Hematopoietic multipotent progenitor cell treated with erythropoietin and hydrocortisone succinate and interleukin-3 and kit ligand, for 8 days (in vitro differentiated cells): ENCODE measurements around the gene HIBCH.

Experiments used
- DNase-seq: peaks from one replicate; pipeline ENCODE4 v3.0.0-alpha.2; 2015

The HIBCH gene

DNA sequence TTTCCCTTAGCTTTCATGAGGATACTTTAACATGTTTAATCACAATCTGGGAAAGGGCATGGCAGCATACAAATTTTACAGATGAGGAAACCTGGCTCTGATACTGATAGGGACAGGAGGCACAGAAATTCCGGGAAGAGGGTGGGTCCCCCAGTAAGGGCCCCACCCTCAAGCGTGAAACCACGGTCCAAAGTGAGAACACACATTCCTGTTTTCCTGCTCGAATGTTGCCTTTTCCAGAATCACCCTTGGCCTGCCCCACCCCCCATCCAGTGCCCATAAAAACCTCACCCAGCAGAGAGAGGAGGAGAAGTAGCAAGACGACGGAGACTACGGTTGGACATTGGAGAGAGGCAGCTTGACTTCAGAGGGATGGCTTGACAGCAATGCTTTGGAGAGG is 98.2 kb downstream of the HIBCH start:
- DNase-seq: no peak

GRCh38 chr2:190219186-190219585 is 100.4 kb downstream of the HIBCH start:
- DNase-seq: no peak

DNA sequence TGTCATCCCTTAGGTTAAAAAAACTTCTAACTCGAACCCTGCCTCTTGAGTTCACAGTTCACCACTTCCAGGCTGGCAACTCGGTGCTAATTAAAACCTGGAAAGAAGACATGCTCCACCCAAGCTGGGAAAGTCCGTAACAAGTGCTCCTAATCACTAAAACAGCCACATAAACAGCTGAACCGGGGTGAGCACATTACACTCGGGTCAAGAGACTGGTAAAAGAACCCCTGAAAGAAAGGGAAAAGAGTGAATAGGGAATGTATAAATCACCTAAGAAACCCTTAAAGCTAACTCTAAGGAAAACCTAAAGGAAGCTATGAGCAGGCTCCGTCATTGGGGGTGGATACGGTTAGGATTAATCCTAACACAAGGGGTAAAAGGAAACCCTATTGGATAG is 102.0 kb downstream of the HIBCH start:
- no peak for DNase-seq

- DNase-seq: peak; percentile 61
These were observed 102.8 kb downstream of the HIBCH start for GRCh38 chr2:190216829-190217228.

DNA sequence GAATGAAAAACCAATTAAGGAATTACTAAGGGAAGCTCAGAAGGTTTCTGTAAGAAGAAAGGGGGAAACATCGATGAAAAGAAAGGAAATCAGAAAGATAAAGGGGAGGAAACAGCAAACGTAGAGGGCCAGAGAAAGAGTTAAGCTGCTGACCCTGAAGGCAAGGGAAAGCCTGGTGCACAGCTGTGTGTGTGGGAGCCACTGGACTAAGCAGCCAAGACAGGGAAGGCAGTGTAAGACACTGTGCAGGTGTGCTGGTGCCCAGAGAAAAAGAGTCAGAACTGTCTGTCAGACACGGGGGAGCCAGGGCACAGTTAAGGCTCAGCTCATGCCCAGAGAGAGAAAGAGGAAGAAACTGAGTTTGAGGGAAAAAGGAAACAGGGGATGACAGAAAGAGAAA is 104.0 kb downstream of the HIBCH start:
- no peak for DNase-seq

DNA sequence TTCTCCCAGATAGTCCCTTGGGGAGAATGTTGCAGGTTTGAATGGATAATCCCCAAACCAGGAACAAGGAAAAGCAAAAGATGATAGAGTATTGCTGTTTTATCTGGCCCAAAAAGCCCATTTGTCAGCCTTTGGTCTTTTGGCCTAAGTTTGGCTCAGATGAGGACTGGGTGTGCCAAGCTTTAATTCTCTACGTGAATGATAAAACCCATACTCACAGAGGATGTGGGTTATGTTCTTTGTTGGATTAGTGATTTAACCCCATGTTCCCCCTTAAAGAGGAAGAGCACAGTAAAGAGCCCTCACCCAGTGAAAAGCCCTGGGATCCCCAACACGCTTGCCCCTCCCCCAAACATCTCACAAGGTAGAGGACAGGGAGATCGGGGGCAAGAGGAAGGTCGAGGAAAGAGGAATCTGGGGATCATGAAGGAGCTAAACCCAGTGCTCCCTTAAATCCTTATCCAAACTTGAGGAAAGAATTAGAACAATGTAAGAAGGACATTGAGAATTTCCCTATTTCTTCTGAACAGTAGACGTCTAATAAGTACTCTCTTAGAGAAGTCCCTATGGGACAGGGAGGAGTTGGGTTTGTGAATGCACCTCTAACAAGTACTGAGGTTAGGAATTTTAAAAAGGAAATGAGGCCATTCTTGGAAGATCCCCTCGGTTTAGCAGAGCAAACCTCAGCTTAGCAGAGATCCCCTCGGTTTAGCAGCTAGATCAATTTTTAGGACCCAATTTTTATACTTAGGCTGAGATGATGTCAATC is 105.0 kb downstream of the HIBCH start:
- peak; percentile 43 for DNase-seq

DNA sequence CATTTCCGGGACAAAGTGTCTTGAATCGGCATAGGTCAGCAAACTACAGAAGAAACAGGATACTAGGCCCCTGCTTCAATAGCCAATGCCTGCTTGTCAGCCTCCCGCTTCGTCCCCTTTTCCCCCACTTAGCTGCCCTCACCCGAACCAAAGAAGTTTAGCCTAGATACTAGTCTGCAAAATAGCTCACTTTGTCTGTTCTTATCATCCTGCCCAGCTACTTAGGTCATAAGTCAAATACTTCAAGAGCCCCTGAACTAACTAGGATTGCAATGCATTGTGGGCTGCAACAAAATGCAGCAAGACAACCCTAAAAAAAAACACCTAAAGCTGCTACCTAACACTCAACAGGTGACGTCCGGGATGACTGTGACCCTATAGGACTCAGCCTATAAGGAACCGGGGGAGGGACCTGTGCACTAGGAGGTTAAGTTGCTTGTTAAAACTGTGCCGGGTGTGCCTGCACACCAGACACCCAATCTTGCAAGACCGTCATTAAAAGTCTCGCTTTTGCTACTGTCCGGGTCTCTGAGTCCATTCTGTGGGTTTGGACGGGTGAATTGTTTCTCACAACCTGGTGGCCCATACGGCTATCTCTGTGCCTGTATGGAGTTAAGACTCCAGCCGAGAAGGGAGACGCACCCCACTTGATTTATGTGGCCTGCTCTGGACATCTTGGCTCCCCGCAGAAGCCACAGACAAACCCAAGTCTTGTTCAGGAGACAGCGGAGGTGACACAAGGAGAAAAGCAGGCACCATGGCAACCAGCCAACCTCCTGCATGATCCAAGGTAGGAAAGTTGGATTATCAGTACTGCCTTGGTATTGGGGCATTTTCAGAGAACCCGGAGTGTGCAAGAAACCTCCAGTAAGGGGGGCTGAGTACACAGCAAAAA is 105.9 kb downstream of the HIBCH start:
- no peak for DNase-seq

DNA sequence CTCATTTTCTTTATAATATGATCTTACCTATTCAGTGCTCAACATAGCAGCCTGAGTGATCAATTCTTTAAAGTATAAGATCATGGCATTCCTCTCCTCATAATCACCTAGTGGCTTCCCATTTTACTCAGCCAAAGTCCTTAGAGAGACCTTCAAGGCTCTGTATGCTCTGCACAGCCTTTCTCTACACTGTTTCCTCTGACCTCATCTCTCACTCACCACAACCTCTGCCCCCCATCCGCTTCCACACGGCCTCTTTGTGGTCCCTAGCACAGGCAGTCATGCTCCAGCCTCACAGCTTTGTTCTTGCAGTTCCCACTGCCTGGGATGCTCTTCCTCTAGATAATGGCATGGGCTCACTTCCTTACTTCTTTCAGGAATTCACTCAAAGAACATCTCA is 109.2 kb downstream of the HIBCH start:
- DNase-seq: no peak

DNA sequence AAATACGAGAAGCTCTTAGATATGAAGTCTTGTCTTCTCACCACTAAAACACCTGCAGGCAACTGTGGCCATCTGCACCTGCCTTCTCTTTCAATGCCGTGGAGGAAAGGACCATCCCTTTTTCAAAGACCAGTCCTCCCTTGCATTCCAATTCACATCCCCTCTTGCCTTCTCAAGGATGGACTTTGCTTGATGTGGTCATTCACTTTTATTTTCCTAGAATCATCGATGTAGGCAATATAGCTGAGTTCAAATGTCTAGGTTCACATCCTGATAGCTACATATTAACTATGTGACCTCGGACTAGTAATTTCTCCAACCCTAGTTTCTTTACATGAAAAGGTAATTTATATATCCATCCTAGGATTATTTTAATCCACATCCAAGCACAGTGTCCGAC is 110.1 kb downstream of the HIBCH start:
- no peak for DNase-seq

DNA sequence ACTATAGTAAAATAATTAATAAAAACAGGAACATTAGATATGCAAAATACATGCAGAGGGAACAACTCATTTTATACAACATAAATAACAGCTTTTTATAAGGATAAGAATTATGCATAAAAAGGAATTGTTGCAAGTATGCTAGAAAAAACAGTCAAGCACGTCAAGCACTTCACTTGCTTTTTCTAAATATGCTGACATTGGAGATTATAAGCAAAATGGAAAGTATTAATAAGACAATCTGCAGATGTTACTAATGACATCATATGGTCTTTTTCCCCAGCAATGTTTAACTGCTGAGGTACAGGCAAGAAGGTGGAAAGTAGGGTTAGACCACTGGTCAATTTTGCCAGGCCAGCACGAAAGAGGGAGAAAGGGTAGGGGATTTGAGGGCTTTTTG is 111.7 kb downstream of the HIBCH start:
- DNase-seq: no peak

GRCh38 chr2:190205657-190206056 is 114.0 kb downstream of the HIBCH start:
- no peak for DNase-seq

DNA sequence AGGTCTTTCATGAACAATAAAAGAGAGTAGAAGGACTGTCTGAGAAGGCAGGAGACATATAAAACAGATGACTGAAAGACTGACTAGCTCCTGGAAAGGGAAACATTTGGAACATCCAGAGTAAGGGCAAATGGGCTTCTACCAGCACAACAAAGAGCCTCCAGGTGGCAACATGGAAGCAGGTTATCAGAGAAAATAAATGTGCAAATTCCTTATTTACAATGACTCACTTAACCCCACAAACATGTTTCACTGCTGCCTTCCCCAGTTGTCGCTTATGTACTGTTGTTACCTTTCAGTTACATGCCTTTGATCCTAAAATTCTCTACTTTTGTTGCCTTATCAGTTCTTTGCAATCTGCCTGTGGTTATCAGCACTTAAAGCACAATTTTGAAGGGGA is 117.0 kb downstream of the HIBCH start:
- no peak for DNase-seq

- peak; percentile 35 for DNase-seq
These were observed 117.6 kb downstream of the HIBCH start for GRCh38 chr2:190202018-190202417.

DNA sequence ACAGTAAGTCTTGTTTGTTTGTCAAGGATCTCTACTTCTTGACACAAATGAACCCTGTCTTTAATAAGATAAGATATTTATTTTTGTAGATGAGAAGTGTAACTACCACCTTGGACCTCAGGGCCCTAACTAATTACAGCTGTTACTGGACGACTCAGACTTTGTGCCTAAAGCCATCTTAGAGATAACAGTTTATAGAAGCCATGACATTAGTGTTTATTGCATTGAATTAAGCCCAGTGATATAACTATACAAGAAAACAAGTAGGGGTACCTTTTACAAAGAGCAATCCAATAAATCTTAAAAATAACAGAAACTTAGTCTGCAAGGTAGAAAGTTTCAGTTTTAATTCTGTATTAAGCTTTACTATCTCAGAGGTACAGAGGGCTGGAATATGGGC is 119.0 kb downstream of the HIBCH start:
- peak; percentile 28 for DNase-seq

GRCh38 chr2:190199530-190199929 is 120.1 kb downstream of the HIBCH start:
- no peak for DNase-seq

DNA sequence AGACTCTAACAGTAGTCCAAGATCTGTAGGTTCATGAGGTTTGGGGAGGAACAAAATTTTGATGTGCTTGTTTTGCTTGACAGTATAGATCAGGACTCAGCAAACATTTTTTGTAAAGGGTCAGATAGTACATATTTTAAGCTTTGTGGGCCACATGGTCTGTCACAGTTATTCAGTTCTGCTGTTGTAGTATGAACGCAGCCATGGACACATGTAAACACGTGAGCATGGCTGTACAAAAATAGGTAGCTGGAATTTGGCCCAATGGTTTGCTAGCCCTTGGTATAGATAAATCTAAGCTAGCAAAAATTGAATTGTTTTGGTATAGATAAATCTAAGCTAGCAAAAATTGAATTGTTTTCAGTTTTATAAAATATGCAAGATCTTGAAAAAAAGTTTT is 120.5 kb downstream of the HIBCH start:
- DNase-seq: no peak

DNA sequence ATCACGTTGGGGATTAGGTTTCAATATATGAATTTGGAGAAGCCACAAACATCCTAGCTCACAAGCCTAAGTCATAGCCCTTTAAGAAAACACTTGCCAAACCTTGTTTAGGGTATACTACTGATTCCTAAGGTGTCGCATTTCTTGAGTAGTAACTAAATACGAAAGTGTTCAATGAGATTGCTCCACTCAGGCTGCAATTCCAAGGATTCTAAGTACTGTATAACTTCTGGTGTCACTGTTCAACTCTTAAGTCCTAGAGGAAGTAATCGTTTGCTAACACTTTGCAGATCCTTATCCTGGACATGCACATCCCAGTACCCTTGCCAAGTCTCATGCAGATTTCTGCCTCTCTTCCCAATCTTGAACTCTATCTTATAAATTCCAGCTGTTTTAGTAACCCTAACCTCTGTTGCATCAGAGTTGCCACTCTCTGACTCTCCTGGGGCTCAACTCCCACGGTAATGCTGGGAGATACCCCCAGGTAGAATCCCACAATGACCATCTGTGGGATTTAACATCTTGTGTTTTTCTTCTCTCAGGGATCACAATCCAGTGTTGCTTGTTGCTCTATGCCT is 122.4 kb downstream of the HIBCH start:
- DNase-seq: no peak

DNA sequence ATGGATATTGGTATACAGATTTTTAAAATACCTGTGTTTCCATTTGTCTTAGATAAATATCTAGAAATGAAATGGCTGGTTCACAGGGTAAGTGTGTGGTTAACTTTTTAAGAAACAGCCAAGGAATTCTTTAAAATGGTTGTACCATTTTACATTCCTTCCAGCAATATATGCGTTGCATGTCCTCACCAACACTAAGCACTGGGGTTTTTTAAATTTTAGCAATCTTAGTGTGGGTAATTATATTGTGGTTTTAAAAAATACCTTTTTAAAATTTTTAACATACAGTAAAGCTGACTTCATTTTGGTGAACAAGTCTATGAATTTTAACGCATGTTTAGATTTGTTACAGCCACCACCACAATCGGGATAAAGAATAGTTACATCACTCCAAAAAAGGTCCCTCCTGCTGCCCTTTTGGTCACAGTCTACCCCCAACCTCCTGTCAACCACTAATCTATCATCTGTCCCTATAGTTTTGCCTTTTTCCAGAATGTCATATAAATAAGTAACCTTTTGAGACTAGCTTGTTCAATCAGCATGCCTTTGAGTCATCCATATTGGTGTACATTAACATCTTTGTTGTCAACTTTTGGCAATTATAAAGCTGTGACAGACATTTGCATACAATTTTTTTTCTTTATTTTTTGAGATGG is 129.0 kb downstream of the HIBCH start:
- no peak for DNase-seq

DNA sequence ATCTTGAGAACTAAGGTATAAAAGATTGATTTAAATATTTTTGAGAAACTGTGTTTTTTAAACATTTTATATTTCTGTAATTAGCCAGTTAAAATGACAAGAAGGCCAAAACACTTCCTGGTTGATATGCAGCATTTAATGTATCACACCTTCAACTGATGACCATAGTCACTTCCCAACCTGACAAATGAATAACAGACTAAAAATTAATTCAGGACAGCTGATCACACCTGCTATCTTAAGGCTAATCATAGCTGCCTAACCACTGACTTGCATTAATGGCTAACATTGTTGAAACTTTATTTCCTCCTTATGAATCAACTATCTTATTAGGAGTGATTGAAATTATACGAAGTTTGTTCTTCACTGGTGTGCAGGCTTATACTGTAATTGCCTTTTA is 131.3 kb downstream of the HIBCH start:
- no peak for DNase-seq

DNA sequence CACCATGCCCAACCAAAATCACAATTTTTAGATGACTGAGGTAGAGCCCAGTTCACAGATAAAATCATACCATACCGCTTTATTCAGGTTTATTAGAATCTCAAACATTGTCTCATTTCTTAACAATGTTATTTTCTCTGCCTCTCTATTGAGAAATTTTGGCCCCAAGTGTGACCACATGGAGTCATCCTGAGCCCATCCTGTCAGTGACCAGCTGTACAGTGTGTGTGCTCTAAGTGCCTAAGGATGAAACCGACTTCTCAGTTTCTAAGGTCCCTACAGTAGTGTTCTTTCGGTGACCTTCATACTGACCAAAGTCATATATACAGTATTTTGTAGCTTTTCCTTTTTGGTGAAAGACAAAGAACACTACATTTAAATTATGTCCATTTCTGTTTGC is 133.4 kb downstream of the HIBCH start:
- DNase-seq: no peak

- no peak for DNase-seq
These were observed 134.2 kb downstream of the HIBCH start for GRCh38 chr2:190185380-190185779.

- DNase-seq: peak; percentile 96
These were observed 135.2 kb downstream of the HIBCH start for GRCh38 chr2:190184460-190184859.

GRCh38 chr2:190183539-190183938 is 136.1 kb downstream of the HIBCH start:
- DNase-seq: peak; percentile 55
